ENCODE results near the gene CFAP20. TPM values are rescaled to one million over a fixed set of nuclear protein-coding genes. Genes with fewer than 3 reads are reported as not detected.

CFAP20 gene
- total RNA-seq: 10 to 100 TPM; 13.8 to 27.5 (median 24.1) TPM

DNA sequence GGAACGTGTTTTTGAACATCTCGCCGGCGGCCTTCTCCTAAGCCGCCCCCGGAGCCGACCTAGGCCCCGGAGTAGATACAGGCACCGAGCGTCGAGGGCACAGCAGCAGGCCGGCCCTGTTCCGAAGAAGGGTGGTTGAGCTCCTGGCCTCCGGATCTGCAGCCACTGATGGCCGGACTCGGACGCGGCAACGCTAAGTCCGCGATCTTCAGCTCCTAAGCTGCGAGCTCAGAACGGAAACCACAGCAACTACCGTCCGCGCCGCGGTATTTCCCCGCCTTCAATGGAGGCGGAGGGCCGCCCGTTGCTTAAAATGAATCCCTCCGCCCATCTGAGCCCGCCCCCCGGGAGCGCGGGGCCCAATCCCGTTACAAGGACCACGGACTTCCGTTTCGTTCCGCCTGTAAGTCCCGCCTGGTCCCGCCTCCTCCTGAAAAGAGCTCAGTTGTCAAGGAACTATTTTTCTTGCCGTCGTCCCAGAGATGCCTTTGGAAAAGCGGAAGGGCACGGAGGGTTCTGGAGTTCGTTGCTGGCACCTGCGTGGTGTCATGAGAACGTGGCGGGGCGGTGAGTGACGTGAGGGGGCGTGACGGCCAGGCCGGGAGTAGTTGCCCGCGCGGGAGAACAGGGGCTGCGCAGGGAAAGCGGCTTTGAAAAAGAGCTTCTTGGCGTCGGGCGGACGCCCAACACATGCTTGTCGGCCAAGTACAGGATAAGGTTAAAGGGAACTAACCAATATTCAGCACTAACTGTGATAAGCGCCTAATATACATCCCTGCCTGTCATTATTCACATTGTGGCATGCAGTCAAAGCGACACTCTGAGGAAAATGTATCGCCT is at the start of gene CFAP20:
Gene CFAP20, minus strand, starts transcription at position 285 of the 840 bp plus-strand sequence. Its CDS starts 266 bp downstream, at position 19.
- TF ChIP-seq CTCF (IDR thresholded peaks at IDR 0.05; ENCODE audit: low read depth): no peak

GRCh38 chr16:58177353-58177710 is 48.2 kb upstream of the CFAP20 start:
- no peak for TF ChIP-seq CTCF (IDR thresholded peaks at IDR 0.05; ENCODE audit: low read depth)

DNA sequence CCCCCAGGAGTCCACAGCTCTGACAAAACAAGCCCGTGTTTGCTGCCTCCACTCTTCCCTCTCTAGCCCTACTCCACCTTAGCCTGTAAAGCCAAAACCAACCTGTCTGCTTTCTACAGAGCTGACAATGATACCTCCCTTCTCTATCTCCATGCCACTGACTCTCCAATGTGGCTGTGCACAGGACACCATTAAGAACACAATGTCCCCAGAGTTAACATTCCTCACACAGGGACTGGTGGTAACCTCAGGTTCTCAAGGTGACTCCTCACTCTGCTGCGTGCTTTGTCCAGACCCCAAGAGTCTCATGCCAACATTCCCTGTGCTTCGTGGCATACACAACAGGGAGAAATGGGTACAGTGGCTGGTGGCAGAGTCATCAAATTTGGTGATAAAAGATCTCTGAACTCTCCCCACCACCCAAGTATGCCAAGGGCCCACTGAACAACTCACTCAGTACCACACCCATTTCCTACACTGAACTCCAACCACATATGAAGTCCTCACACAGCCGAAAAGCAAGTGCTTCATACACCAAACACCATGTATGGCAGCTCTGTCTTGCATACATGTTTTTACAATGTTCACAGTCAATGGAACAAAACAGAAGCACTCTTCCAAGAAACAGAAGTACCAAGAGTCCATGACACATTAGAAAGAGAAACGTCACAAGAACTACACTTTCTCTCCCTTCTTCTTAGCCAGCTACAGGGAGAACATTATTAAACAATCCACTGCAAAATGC is 47.6 kb upstream of the CFAP20 start:
- TF ChIP-seq CTCF (IDR thresholded peaks at IDR 0.05; ENCODE audit: low read depth): no peak

DNA sequence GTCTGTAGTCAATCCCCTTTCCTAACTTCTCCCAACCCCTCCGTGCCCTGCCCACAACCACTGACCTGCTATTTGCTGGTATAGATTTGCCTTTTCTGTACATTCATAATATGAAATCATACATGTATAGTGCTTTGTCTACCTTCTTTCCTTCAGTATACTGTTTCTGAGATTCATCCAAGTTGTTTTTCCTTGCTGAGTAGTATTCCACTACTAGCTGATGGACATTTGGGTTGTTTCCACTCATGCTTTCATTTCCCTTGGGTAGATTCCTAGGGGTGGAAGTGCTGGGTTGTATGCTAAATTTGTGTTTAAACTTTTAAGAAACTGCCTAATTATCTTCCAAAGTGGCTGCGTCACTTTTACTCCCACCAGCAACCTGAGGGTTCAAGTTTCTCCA is 41.0 kb upstream of the CFAP20 start:
- no peak for TF ChIP-seq CTCF (IDR thresholded peaks at IDR 0.05; ENCODE audit: low read depth)

DNA sequence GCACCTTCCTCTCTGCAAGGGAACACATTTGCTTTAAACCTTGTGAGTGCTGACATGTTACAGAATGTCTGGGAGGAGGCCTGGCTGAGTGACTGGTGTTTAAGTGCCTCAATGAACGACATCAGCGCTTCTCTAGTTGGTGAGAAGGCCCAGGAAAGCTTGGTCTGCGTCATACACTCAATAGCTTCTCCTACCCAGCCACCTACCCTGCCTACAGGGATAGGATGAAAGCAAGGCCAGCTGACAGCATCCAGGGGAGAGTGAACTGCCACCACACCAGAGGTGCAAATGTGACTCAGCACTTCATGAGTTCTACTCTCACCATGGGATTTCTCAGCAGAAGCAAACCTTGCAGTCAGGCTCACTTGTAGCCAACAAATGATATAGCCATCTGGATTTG is 31.7 kb upstream of the CFAP20 start:
- no peak for TF ChIP-seq CTCF (IDR thresholded peaks at IDR 0.05; ENCODE audit: low read depth)

DNA sequence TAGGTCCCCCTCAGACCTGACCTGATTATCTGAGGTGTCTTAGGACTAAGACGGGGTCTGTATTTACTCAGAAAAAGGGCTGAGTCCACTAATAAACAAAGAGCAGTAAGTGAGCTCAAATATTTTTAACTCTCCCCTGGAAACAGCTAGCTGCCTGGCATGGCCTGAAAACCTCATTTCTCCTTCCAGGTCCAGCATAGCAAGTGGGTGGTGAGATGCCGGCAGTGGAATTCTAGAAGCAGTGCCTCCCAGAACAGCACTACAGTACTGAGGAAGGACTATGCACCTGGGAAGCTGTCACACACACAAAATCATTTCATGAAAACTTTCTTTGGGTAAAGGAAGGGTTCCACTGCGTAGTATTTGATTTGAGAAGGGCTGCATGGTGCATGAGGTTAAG is 29.5 kb upstream of the CFAP20 start:
- TF ChIP-seq CTCF (IDR thresholded peaks at IDR 0.05; ENCODE audit: low read depth): no peak

- no peak for TF ChIP-seq CTCF (IDR thresholded peaks at IDR 0.05; ENCODE audit: low read depth)
Measured at GRCh38 chr16:58157951-58158540, 28.9 kb upstream of the CFAP20 start.
